ENCODE results near the gene OSBPL2.

The OSBPL2 gene

GRCh38 chr20:62342910-62343309 is 104.6 kb downstream of the OSBPL2 start:
- no peak for TF ChIP-seq CTCF (IDR thresholded peaks at IDR 0.05; ENCODE audit: insufficient read depth, low read depth, low read length, missing control alignments)
- H3K4me3 ChIP-seq (ENCODE audit: low read depth, low read length) = no peak overlapping the region
- no peak for DNase-seq (ENCODE audit: low read depth)

GRCh38 chr20:62344092-62344491 is 105.8 kb downstream of the OSBPL2 start:
- no peak overlapping the region for H3K4me3 ChIP-seq (ENCODE audit: low read depth, low read length)
- TF ChIP-seq CTCF (IDR thresholded peaks at IDR 0.05; ENCODE audit: insufficient read depth, low read depth, low read length, missing control alignments) = no peak
- no peak for DNase-seq (ENCODE audit: low read depth)

- DNase-seq (ENCODE audit: low read depth) = peak; percentile 22
- no peak overlapping the region for H3K4me3 ChIP-seq (ENCODE audit: low read depth, low read length)
- no peak for TF ChIP-seq CTCF (IDR thresholded peaks at IDR 0.05; ENCODE audit: insufficient read depth, low read depth, low read length, missing control alignments)
These were observed 106.5 kb downstream of the OSBPL2 start for GRCh38 chr20:62344782-62345181.

Measured in GM12865 (cell line).